Fibroblast of the aortic adventitia (primary cell): ENCODE measurements around the gene ZNF132. TPM values are rescaled to one million over a fixed set of nuclear protein-coding genes. Genes with fewer than 3 reads are reported as not detected.
"Not testable (repeated sequence)": the region's sequence is repeated elsewhere in the genome, so short reads cannot be mapped to it uniquely, and the experiment has no call there.

Source experiments
- DNase-seq: peaks from one replicate; pipeline ENCODE4 v3.0.0-alpha.2; 2010; ENCODE audit warnings: low read depth
- H3K4me3 ChIP-seq: 2 replicates; pipeline ENCODE4 v1.5.1; 2011; ENCODE audit warnings: low read depth, mild to moderate bottlenecking, control low read depth, low read length, moderate library complexity
- total RNA-seq: library from RNA; depleted of rRNA; stranded (reverse); fragments of >200 nt; gene quantifications from 2 replicates; pipeline ENCODE4 v1.2.3, GENCODE V29; 2012; ENCODE audit warnings: low replicate concordance
- TF ChIP-seq, protein P1 (sequence below): IDR thresholded peaks from 2 replicates; pipeline ENCODE4 v1.5.1; 2011; ENCODE audit warnings: mild to moderate bottlenecking, low read length, control low read depth, inconsistent platforms; ENCODE audit not compliant: insufficient read depth

Gene ZNF132
- total RNA-seq, 1 donor = 10.8 TPM

DNA sequence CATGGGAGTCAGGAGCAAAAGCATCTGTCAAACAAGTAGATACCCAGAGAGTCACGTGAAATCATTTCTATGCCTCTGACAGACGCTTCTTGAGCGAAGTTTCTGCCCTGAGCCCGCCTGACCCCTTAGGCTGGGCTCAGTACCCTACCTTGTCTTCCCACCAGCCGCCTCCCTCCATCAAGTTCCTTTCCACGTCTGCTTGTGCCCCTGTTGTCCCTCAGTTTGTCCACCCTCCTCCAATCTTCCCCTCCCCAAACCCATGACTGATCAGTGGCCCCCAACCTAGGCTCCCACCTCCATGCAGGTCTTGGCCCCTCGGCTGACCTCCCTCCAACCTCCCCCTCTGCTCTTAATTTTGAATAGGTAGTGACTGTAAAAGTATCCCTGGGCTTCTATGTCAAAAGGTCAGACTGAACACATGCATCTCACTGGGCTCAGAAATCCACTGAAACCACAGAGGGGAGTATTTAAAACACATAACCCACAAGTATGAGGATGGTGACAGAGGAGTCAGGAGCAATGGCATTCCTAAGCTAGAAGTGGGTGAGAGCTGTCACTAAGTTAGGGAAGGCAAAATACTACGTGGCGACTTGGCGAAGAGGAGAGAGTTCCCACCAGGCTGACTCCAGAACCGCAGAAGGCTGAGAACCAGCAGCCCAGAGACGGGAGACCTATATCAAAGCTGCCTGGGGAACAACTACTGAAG, 34.5 kb upstream of the ZNF132 start:
- DNase-seq = peak; percentile 8
- H3K4me3 ChIP-seq = no peak overlapping the region
- TF ChIP-seq, protein P1, sequence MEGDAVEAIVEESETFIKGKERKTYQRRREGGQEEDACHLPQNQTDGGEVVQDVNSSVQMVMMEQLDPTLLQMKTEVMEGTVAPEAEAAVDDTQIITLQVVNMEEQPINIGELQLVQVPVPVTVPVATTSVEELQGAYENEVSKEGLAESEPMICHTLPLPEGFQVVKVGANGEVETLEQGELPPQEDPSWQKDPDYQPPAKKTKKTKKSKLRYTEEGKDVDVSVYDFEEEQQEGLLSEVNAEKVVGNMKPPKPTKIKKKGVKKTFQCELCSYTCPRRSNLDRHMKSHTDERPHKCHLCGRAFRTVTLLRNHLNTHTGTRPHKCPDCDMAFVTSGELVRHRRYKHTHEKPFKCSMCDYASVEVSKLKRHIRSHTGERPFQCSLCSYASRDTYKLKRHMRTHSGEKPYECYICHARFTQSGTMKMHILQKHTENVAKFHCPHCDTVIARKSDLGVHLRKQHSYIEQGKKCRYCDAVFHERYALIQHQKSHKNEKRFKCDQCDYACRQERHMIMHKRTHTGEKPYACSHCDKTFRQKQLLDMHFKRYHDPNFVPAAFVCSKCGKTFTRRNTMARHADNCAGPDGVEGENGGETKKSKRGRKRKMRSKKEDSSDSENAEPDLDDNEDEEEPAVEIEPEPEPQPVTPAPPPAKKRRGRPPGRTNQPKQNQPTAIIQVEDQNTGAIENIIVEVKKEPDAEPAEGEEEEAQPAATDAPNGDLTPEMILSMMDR = no peak

DNA sequence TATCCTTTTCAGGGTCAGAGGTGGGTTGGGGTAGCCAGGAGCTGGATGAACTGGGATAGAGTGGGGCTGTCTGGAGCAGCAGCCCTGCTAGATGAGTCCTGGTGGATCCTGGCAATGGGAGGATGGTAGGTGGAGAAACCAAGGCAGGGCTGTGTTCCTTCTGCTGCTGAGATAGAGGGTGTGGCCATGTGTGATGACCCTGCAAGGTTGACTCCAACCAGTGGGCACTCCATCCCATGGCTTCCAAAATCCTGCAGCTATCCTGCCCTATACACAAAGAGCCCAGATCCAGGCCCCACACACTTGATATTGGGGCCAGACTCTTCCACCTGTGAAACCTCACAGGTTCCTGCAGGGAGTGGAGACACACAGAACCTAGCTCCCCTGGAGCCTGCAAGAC, 33.8 kb upstream of the ZNF132 start:
- no peak for DNase-seq
- TF ChIP-seq, protein P1 = no peak
- no peak overlapping the region for H3K4me3 ChIP-seq

DNA sequence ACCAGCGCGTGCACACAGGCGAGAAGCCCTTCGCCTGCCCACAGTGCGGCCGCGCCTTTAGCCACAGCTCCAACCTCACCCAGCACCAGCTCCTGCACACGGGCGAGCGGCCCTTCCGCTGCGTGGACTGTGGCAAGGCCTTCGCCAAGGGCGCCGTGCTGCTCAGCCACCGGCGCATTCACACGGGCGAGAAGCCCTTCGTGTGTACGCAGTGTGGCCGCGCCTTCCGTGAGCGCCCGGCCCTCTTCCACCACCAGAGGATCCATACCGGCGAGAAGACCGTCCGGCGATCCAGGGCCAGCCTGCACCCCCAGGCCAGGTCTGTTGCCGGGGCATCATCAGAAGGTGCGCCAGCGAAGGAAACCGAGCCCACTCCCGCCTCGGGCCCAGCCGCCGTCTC, 31.8 kb upstream of the ZNF132 start:
- H3K4me3 ChIP-seq = no peak overlapping the region
- DNase-seq = no peak
- TF ChIP-seq, protein P1 = no peak

DNA sequence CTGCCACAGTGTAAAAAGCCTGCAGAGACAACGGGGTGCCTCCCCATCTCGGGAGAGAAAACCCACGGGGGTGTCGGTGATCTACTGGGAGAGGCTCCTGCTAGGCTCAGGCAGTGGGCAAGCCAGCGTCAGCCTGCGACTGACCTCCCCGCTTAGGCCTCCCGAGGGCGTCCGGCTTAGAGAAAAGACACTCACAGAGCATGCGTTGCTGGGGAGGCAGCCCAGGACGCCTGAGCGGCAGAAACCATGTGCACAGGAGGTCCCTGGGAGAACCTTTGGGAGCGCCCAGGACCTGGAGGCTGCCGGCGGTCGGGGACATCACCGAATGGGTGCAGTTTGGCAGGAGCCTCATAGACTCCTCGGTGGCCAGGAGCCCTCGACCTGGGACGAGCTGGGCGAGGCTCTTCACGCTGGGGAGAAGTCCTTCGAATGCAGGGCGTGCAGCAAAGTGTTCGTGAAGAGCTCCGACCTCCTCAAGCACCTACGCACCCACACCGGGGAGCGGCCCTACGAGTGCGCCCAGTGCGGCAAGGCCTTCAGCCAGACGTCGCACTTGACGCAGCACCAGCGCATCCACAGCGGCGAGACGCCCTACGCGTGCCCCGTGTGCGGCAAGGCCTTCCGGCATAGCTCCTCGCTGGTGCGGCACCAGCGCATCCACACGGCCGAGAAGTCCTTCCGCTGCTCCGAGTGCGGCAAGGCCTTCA, 31.0 kb upstream of the ZNF132 start:
- DNase-seq = not testable (repeated sequence)

DNA sequence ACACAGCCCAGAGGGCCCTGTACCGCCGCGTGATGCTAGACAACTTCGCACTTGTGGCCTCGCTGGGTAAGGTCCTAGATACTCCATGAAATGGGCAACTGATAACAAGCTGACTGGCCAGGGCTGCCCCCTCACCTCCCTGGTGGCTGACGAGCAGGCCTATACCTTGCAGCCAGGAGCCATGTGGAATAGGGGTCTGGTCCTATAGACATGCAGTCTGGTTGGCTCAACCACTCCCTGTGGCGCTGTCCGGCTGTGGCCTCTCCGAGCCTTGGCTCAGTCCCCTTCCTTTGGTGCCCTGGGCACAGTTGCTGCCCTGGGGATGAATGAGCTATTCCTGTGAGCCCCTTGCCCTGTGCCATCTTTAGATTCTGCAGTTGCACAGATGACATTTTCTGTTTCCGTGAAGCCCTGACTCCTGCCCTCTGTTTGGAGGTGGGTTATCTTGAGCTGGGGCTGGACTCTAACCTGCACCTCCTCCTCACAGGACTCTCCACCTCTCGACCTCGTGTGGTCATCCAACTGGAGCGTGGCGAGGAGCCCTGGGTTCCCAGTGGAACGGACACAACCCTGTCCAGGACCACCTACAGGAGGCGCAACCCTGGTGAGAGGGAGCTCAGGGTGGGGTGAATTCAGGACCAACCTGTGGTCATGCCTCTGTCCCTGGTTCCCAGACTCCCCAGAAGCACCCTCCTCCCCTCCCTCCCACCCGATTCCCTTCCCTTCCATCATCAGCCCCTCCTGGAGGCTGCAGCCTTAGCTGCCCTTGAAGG, 29.5 kb upstream of the ZNF132 start:
- H3K4me3 ChIP-seq = no peak overlapping the region
- DNase-seq = no peak
- TF ChIP-seq, protein P1 = no peak

More for the DNA sequence above, 31.0 kb upstream of the ZNF132 start:
- not testable (repeated sequence) for H3K4me3 ChIP-seq

DNA sequence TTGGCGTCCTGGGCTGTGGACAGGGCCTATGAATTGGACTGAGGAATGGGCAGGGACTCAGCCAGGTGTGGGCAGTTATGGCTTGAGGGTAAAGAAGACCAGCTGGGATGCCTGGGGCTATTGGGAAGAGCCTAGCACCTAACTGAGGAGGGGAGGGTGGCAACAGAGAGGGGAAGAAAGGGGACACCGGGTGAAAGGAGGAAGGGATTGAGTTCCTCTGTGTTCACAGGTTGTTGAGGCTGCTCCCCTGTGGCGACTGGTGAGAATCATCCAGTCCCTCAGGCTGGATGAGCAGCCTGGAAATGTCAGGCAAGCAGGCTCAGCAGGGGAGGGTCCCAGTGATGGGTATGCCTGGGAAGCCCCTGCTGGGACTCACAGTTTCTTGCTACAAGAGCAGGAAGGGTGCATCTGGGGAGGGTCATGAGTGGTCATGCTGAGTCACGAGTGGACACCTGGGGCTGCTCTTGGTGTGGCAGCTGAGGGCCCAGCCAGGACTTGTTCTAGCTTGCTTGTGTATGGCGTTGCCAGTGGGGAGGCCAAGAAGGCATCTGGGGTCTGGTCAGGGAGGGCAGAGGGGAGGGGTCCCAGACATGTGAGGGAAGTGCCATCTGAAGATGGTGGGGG, 28.4 kb upstream of the ZNF132 start:
- TF ChIP-seq, protein P1 = no peak
- peak overlapping the region; percentile 54 for H3K4me3 ChIP-seq
- DNase-seq = no peak
